EH (cell line): ENCODE measurements around the gene HSD17B3.
"Not testable (repeated sequence)": the region's sequence is repeated elsewhere in the genome, so short reads cannot be mapped to it uniquely, and the experiment has no call there.

Source experiments
- DNase-seq: peaks from one replicate; pipeline ENCODE4 v3.0.0-alpha.2; 2015; ENCODE audit warnings: low read depth

The HSD17B3 gene

GRCh38 chr9:96302021-96302420 lies at the start of gene HSD17B3:
Gene HSD17B3, minus strand, starts transcription at chr9:96302176. Its CDS starts 72 bp downstream, at chr9:96302104.
- DNase-seq = no peak

- DNase-seq = no peak
Observed at GRCh38 chr9:96350866-96351265, 48.9 kb upstream of the HSD17B3 start.

GRCh38 chr9:96348261-96348660 lies 46.3 kb upstream of the HSD17B3 start:
- no peak for DNase-seq

- no peak for DNase-seq
Observed at GRCh38 chr9:96345551-96345950, 43.6 kb upstream of the HSD17B3 start.

- DNase-seq = peak; percentile 90
Observed at GRCh38 chr9:96344458-96345180, 42.6 kb upstream of the HSD17B3 start.

GRCh38 chr9:96343515-96344360 lies 41.8 kb upstream of the HSD17B3 start:
- DNase-seq = peak; percentile 4

GRCh38 chr9:96342571-96343245 lies 40.7 kb upstream of the HSD17B3 start:
- no peak for DNase-seq

GRCh38 chr9:96340707-96341106 lies 38.7 kb upstream of the HSD17B3 start:
- no peak for DNase-seq

- DNase-seq = no peak
Observed at GRCh38 chr9:96338299-96338698, 36.3 kb upstream of the HSD17B3 start.

GRCh38 chr9:96333958-96334357 lies 32.0 kb upstream of the HSD17B3 start:
- DNase-seq = no peak

- DNase-seq = peak; percentile 35
Observed at GRCh38 chr9:96331236-96331947, 29.4 kb upstream of the HSD17B3 start.

GRCh38 chr9:96327694-96328352 lies 25.8 kb upstream of the HSD17B3 start:
- DNase-seq = peak; percentile 76

GRCh38 chr9:96323169-96323568 lies 21.2 kb upstream of the HSD17B3 start:
- no peak for DNase-seq

- not testable (repeated sequence) for DNase-seq
Observed at GRCh38 chr9:96322736-96323135, 20.8 kb upstream of the HSD17B3 start.

- DNase-seq = not testable (repeated sequence)
Observed at GRCh38 chr9:96322210-96322609, 20.2 kb upstream of the HSD17B3 start.

GRCh38 chr9:96321515-96321914 lies 19.5 kb upstream of the HSD17B3 start:
- no peak for DNase-seq

- DNase-seq = no peak
Observed at GRCh38 chr9:96320749-96321280, 18.8 kb upstream of the HSD17B3 start.

- DNase-seq = no peak
Observed at GRCh38 chr9:96318921-96319565, 17.1 kb upstream of the HSD17B3 start.

- peak; percentile 58 for DNase-seq
Observed at GRCh38 chr9:96317335-96317980, 15.5 kb upstream of the HSD17B3 start.

GRCh38 chr9:96309850-96310249 lies 7.9 kb upstream of the HSD17B3 start:
- DNase-seq = no peak
